Midbrain (tissue), 1 donor: ENCODE measurements around the gene SORCS3.

ENCODE experiments used
- DNase-seq: peaks from one replicate; lab custom pipeline; 2025; lab: John Stamatoyannopoulos, UW

The SORCS3 gene

GRCh38 chr10:104922810-104923209, 281.7 kb downstream of the SORCS3 start:
- no peak for DNase-seq

- DNase-seq = no peak
Measured at GRCh38 chr10:104923501-104923900, 282.4 kb downstream of the SORCS3 start.

GRCh38 chr10:104924101-104924795, 283.2 kb downstream of the SORCS3 start:
- no peak for DNase-seq

GRCh38 chr10:104925232-104925851, 284.3 kb downstream of the SORCS3 start:
- DNase-seq = peak; percentile 47

GRCh38 chr10:104928734-104929133, 287.6 kb downstream of the SORCS3 start:
- no peak for DNase-seq

- DNase-seq = no peak
Measured at GRCh38 chr10:104931612-104932134, 290.6 kb downstream of the SORCS3 start.

- DNase-seq = no peak
Measured at GRCh38 chr10:104935656-104936055, 294.6 kb downstream of the SORCS3 start.

GRCh38 chr10:104937567-104937966, 296.5 kb downstream of the SORCS3 start:
- DNase-seq = no peak

- no peak for DNase-seq
Measured at GRCh38 chr10:104938031-104938430, 296.9 kb downstream of the SORCS3 start.

GRCh38 chr10:104941662-104942061, 300.6 kb downstream of the SORCS3 start:
- no peak for DNase-seq

- no peak for DNase-seq
Measured at GRCh38 chr10:104947314-104947713, 306.2 kb downstream of the SORCS3 start.

GRCh38 chr10:104957178-104957841, 316.2 kb downstream of the SORCS3 start:
- no peak for DNase-seq

GRCh38 chr10:104966563-104967297, 325.6 kb downstream of the SORCS3 start:
- DNase-seq = no peak

- no peak for DNase-seq
Measured at GRCh38 chr10:104980368-104980767, 339.3 kb downstream of the SORCS3 start.

- DNase-seq = no peak
Measured at GRCh38 chr10:104981995-104982394, 340.9 kb downstream of the SORCS3 start.

GRCh38 chr10:104988686-104989085, 347.6 kb downstream of the SORCS3 start:
- no peak for DNase-seq

- no peak for DNase-seq
Measured at GRCh38 chr10:104989880-104990279, 348.8 kb downstream of the SORCS3 start.

- no peak for DNase-seq
Measured at GRCh38 chr10:104993085-104993484, 352.0 kb downstream of the SORCS3 start.

- DNase-seq = no peak
Measured at GRCh38 chr10:105001269-105001668, 360.2 kb downstream of the SORCS3 start.

- no peak for DNase-seq
Measured at GRCh38 chr10:105010411-105011121, 369.5 kb downstream of the SORCS3 start.

GRCh38 chr10:105017116-105017515, 376.0 kb downstream of the SORCS3 start:
- no peak for DNase-seq

- no peak for DNase-seq
Measured at GRCh38 chr10:105017691-105018090, 376.6 kb downstream of the SORCS3 start.
